ENCODE results near the gene OR52E2.

OR52E2 gene

GRCh38 chr11:5021996-5022395 lies 37.4 kb downstream of the OR52E2 start:
- TF ChIP-seq POLR2AphosphoS5 (IDR thresholded peaks at IDR 0.05; ENCODE audit: low read depth, low read length) = no peak
- no peak for TF ChIP-seq TAF1 (IDR thresholded peaks at IDR 0.05; ENCODE audit: borderline replicate concordance, insufficient read depth, low read length)
- no peak for TF ChIP-seq SIN3A (IDR thresholded peaks at IDR 0.05; ENCODE audit: borderline replicate concordance, insufficient read depth, low read length)
- TF ChIP-seq REST (IDR thresholded peaks at IDR 0.05; ENCODE audit: insufficient read depth in 1 of 2, low read depth in 2 of 2, low read length in 2 of 2) = no peak
- TF ChIP-seq FOXP2 (optimal IDR thresholded peaks at IDR 0.05; ENCODE audit: borderline replicate concordance, extremely low read depth, extremely low read length, insufficient read depth) = no peak

- TF ChIP-seq SIN3A (IDR thresholded peaks at IDR 0.05; ENCODE audit: borderline replicate concordance, insufficient read depth, low read length) (no peak), FOXP2 (optimal IDR thresholded peaks at IDR 0.05; ENCODE audit: borderline replicate concordance, extremely low read depth, extremely low read length, insufficient read depth) (no peak)
Observed at GRCh38 chr11:5013012-5013411, 46.4 kb downstream of the OR52E2 start.

GRCh38 chr11:5011254-5011653 lies 48.2 kb downstream of the OR52E2 start:
- TF ChIP-seq REST (IDR thresholded peaks at IDR 0.05; ENCODE audit: insufficient read depth in 1 of 2, low read depth in 2 of 2, low read length in 2 of 2) (no peak), POLR2AphosphoS5 (IDR thresholded peaks at IDR 0.05; ENCODE audit: low read depth, low read length) (no peak), FOXP2 (optimal IDR thresholded peaks at IDR 0.05; ENCODE audit: borderline replicate concordance, extremely low read depth, extremely low read length, insufficient read depth) (no peak), SIN3A (IDR thresholded peaks at IDR 0.05; ENCODE audit: borderline replicate concordance, insufficient read depth, low read length) (no peak), TAF1 (IDR thresholded peaks at IDR 0.05; ENCODE audit: borderline replicate concordance, insufficient read depth, low read length) (no peak)

All from PFSK-1 (cell line).